IMR-90 (cell line): Measurements from ENCODE around the gene ELK3. TPM values are rescaled to one million over a fixed set of nuclear protein-coding genes. Genes with fewer than 3 reads are reported as not detected.

Experiments
- ATAC-seq: fragments of 200-7000 bp; cut with Tn5 transposase; 2 replicates; pipeline ENCODE4 v1.9.1; 2020; ENCODE audit warnings: low read depth, mild to moderate bottlenecking, moderate library complexity
- BruUV-seq: library from RNA; stranded (reverse); fragments of 400-500 nt; replicated peaks from 2 replicates; lab custom pipeline; 2021; lab: Mats Ljungman, UMichigan
- CTCF ChIA-PET: fragments of 300-600 bp; formaldehyde crosslinking; extraction: SDS; loops from one replicate; lab custom pipeline; 2021; ENCODE audit warnings: antibody characterized with exemption; lab: Yijun Ruan, JAX
- POLR2A ChIA-PET: fragments of 300-600 bp; sonication (Branson Sonifier 250); formaldehyde crosslinking; loops from one replicate; lab custom pipeline; 2022; ENCODE audit warnings: antibody characterized with exemption; ENCODE audit not compliant: unreplicated experiment; lab: Charles Lee
- DNase-seq: peaks from one replicate; pipeline ENCODE4 v3.0.0; 2013
- H2AFZ ChIP-seq: replicated peaks from 2 replicates; pipeline ENCODE3; 2013; ENCODE audit warnings: low read length, mild to moderate bottlenecking; ENCODE audit not compliant: poor library complexity
- H2AK5ac ChIP-seq: 2 replicates; pipeline ENCODE4 v1.6.1; 2013; ENCODE audit warnings: low read depth, low read length, inconsistent platforms
- H2AK9ac ChIP-seq: replicated peaks from 2 replicates; pipeline ENCODE3; 2013; ENCODE audit warnings: mild to moderate bottlenecking, low read depth, low read length, moderate library complexity; ENCODE audit not compliant: poor library complexity
- H2BK120ac ChIP-seq: 2 replicates; pipeline ENCODE4 v1.6.1; 2013; ENCODE audit warnings: low read depth, low read length, inconsistent platforms
- H2BK15ac ChIP-seq: 3 replicates; pipeline ENCODE4 v1.6.1; 2013; ENCODE audit warnings: low read depth, low read length, inconsistent platforms
- H2BK20ac ChIP-seq: 2 replicates; pipeline ENCODE4 v1.6.1; 2013; ENCODE audit warnings: low read depth, mild to moderate bottlenecking, inconsistent platforms, low read length, moderate library complexity
- H2BK5ac ChIP-seq: 2 replicates; pipeline ENCODE4 v1.6.1; 2013; ENCODE audit warnings: mild to moderate bottlenecking, low read depth, low read length, inconsistent platforms; ENCODE audit not compliant: poor library complexity, severe bottlenecking
- H3K14ac ChIP-seq: replicated peaks from 2 replicates; pipeline ENCODE4 v1.6.1; 2013; ENCODE audit warnings: low read depth, low read length, inconsistent platforms
- H3K18ac ChIP-seq: 2 replicates; pipeline ENCODE4 v1.6.1; 2013; ENCODE audit warnings: low read depth, low read length, control low read depth
- H3K23ac ChIP-seq: 2 replicates; pipeline ENCODE4 v1.6.1; 2013; ENCODE audit warnings: low read depth, low read length, inconsistent platforms
- H3K27ac ChIP-seq: 2 replicates; pipeline ENCODE4 v1.5.1; 2013; ENCODE audit warnings: mild to moderate bottlenecking, control low read depth, low read length; ENCODE audit not compliant: insufficient read depth
- H3K27me3 ChIP-seq: 2 replicates; pipeline ENCODE4 v1.6.1; 2013; ENCODE audit warnings: low read length; ENCODE audit not compliant: control insufficient read depth, insufficient read depth
- H3K36me3 ChIP-seq: 2 replicates; pipeline ENCODE4 v1.6.1; 2013; ENCODE audit warnings: low read length, mixed read lengths; ENCODE audit not compliant: control insufficient read depth, insufficient read depth
- H3K4ac ChIP-seq: 2 replicates; pipeline ENCODE4 v1.6.1; 2013; ENCODE audit warnings: low read depth, low read length, inconsistent platforms
- H3K4me1 ChIP-seq: 2 replicates; pipeline ENCODE4 v1.6.1; 2013; ENCODE audit warnings: low read length, mixed read lengths; ENCODE audit not compliant: control insufficient read depth, insufficient read depth
- H3K4me2 ChIP-seq: 2 replicates; pipeline ENCODE4 v1.6.1; 2013; ENCODE audit warnings: low read depth, mild to moderate bottlenecking, control low read depth, low read length, moderate library complexity
- H3K4me3 ChIP-seq: 2 replicates; pipeline ENCODE4 v1.5.1; 2013; ENCODE audit warnings: low read depth, mild to moderate bottlenecking, control low read depth, low read length, moderate library complexity; ENCODE audit not compliant: insufficient read depth
- H3K56ac ChIP-seq: 2 replicates; pipeline ENCODE4 v1.6.1; 2013; ENCODE audit warnings: low read length, inconsistent platforms; ENCODE audit not compliant: insufficient read depth; ENCODE audit errors: extremely low read depth
- H3K79me1 ChIP-seq, 2 experiments: 2 replicates each; pipeline ENCODE4 v1.6.1; 2013; ENCODE audit warnings: low read length in 2 of 2, inconsistent platforms in 1 of 2, low read depth in 1 of 2
- H3K9ac ChIP-seq: 2 replicates; pipeline ENCODE4 v1.6.1; 2013; ENCODE audit warnings: low read depth, low read length, control low read depth
- H3K9me1 ChIP-seq: 2 replicates; pipeline ENCODE4 v1.6.1; 2013; ENCODE audit warnings: low read length, inconsistent platforms; ENCODE audit not compliant: insufficient read depth
- H3K9me3 ChIP-seq: 2 replicates; pipeline ENCODE4 v1.6.1; 2013; ENCODE audit warnings: low read length; ENCODE audit not compliant: control insufficient read depth, insufficient read depth
- H4K20me1 ChIP-seq: 2 replicates; pipeline ENCODE4 v1.6.1; 2013; ENCODE audit warnings: low read length, inconsistent platforms; ENCODE audit not compliant: insufficient read depth
- H4K5ac ChIP-seq: 2 replicates; pipeline ENCODE4 v1.6.1; 2013; ENCODE audit warnings: mild to moderate bottlenecking, low read depth, low read length, control low read depth
- H4K8ac ChIP-seq, 2 experiments: 2 replicates each; pipeline ENCODE4 v1.6.1; 2013; ENCODE audit warnings: low read depth in 2 of 2, low read length in 2 of 2, control low read depth in 1 of 2, inconsistent platforms in 1 of 2
- H4K91ac ChIP-seq: 2 replicates; pipeline ENCODE4 v1.6.1; 2013; ENCODE audit warnings: low read depth, low read length, inconsistent platforms; ENCODE audit not compliant: insufficient read depth
- BHLHE40 ChIP-seq: fragments of 150-350 bp; IDR thresholded peaks from 2 replicates; pipeline ENCODE4 v1.6.1; 2016; ENCODE audit warnings: mild to moderate bottlenecking, low read depth, low read length
- CEBPB ChIP-seq: IDR thresholded peaks from 2 replicates; pipeline ENCODE4 v1.6.1; 2012; ENCODE audit warnings: low read depth, low read length, improper control_type of control experiment
- CHD1 ChIP-seq: IDR thresholded peaks from 2 replicates; pipeline ENCODE4 v1.6.1; 2012; ENCODE audit warnings: low read depth, low read length, improper control_type of control experiment
- FOS ChIP-seq: fragments of 150-350 bp; IDR thresholded peaks from 2 replicates; pipeline ENCODE4 v1.6.1; 2016; ENCODE audit warnings: low read depth, low read length
- MAFK ChIP-seq: IDR thresholded peaks from 2 replicates; pipeline ENCODE4 v1.6.1; 2012; ENCODE audit warnings: low read depth, low read length, improper control_type of control experiment
- MAZ ChIP-seq: IDR thresholded peaks from 2 replicates; pipeline ENCODE4 v1.6.1; 2012; ENCODE audit warnings: low read depth, mild to moderate bottlenecking, low read length, improper control_type of control experiment, moderate library complexity, borderline replicate concordance
- MXI1 ChIP-seq: IDR thresholded peaks from 2 replicates; pipeline ENCODE4 v1.6.1; 2012; ENCODE audit warnings: low read depth, mild to moderate bottlenecking, low read length, moderate library complexity, borderline replicate concordance
- NFE2L2 ChIP-seq: fragments of 150-350 bp; IDR thresholded peaks from 2 replicates; pipeline ENCODE4 v1.6.1; 2016; ENCODE audit warnings: low read depth, mild to moderate bottlenecking, low read length
- POLR2A ChIP-seq: IDR thresholded peaks from 2 replicates; pipeline ENCODE4 v1.6.1; 2012; ENCODE audit warnings: mild to moderate bottlenecking, low read depth, low read length
- RAD21 ChIP-seq: IDR thresholded peaks from 2 replicates; pipeline ENCODE4 v1.6.1; 2012; ENCODE audit warnings: low read length, improper control_type of control experiment
- RCOR1 ChIP-seq: IDR thresholded peaks from 2 replicates; pipeline ENCODE4 v1.6.1; 2012; ENCODE audit warnings: mild to moderate bottlenecking, low read length, improper control_type of control experiment; ENCODE audit not compliant: insufficient replicate concordance
- RFX5 ChIP-seq: IDR thresholded peaks from 2 replicates; pipeline ENCODE4 v1.8.0; 2012; ENCODE audit warnings: low read depth, mild to moderate bottlenecking, low read length, moderate library complexity
- SMC3 ChIP-seq: fragments of 150-350 bp; IDR thresholded peaks from 2 replicates; pipeline ENCODE4 v1.6.1; 2016; ENCODE audit warnings: low read depth, mild to moderate bottlenecking, antibody characterized with exemption, low read length, moderate library complexity
- WGBS, 2 experiments: methylation state at CpG; one replicate each; pipeline versions ENCODE4 v1.1.5 to v1.1.7; 2013; ENCODE audit warnings: missing lambda C conversion rate in 2 of 2; ENCODE audit not compliant: insufficient read length in 1 of 2; ENCODE audit errors: extremely low coverage in 2 of 2; 5-methylcytosine and 5-hydroxymethylcytosine counted together
- dilution Hi-C: fragments of 300-500 bp; cut with HindIII; formaldehyde crosslinking; loops from one replicate; pipeline ENCODE4 v1.14.3; 2018; ENCODE audit warnings: low sequenced_read_pairs; ENCODE audit not compliant: unreplicated experiment
- in situ Hi-C: fragments of 300-500 bp; cut with MboI; formaldehyde crosslinking; loops from 3 replicates; pipeline ENCODE4 v1.14.3; 2019; ENCODE audit warnings: low sequenced_read_pairs, inconsistent platforms, mixed read lengths
- intact Hi-C: fragments of 100-400 bp; cut with micrococcal nuclease; formaldehyde crosslinking; loops from 2 replicates; pipeline ENCODE4 v1.10.0; 2022
- polyA plus RNA-seq, 3 experiments: library from polyadenylated mRNA; depleted of rRNA; stranded (reverse); fragments of >200 nt; gene quantifications; 2 replicates each; pipeline ENCODE4 v1.2.3, GENCODE V29; 2012; ENCODE audit warnings: low replicate concordance in 1 of 3
- total RNA-seq: library from RNA; depleted of rRNA; stranded (reverse); fragments of >200 nt; gene quantifications from 2 replicates; pipeline ENCODE4 v1.2.3, GENCODE V29; 2012
- TF ChIP-seq, protein P1 (sequence below): fragments of 150-350 bp; IDR thresholded peaks from 2 replicates; pipeline ENCODE4 v1.6.1; 2017; ENCODE audit warnings: mild to moderate bottlenecking, antibody characterized with exemption, low read length, low read depth
- TF ChIP-seq, protein P2 (sequence below): fragments of 150-350 bp; IDR thresholded peaks from 2 replicates; pipeline ENCODE4 v1.6.1; 2016; ENCODE audit warnings: low read depth, mild to moderate bottlenecking, low read length, moderate library complexity, borderline replicate concordance
- TF ChIP-seq, protein P3 (sequence below): conservative IDR thresholded peaks from 2 replicates; pipeline ENCODE4 v1.5.1; 2012; ENCODE audit warnings: mild to moderate bottlenecking, low read depth, low read length, improper control_type of control experiment

Gene ELK3
- total and polyA plus RNA-seq, 2 of the 4 experiments (the other 2 are of a cell fraction) = 14.5 to 27.5 TPM

DNA sequence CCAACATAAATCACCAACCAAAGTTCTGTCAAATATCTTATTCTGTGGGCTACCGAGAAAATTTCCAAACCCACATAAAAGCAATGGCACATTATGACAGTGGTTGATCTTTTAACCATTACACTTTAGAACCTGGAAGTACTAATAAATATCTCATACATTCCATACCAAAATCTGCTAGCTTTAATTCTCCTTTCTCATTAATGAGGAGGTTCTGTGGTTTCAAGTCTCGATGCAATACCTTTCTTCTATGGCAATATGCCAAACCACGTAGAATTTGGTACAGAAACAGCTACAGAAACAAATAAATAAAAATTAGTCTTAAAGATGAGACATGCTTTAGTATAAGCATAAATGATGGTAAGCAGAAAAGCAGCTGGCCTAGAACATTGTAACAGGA, 100.7 kb downstream of the ELK3 start:
- H2AK5ac ChIP-seq = no peak overlapping the region
- BruUV-seq = no TSS peak
- no peak overlapping the region for H2AK9ac ChIP-seq
- ATAC-seq = no peak
- no peak overlapping the region; the same call in 1 of the 2 replicates for H3K27ac ChIP-seq
- H3K4me2 ChIP-seq = no peak overlapping the region
- H3K56ac ChIP-seq = no peak overlapping the region
- TF ChIP-seq MXI1 (no peak), RAD21 (no peak), POLR2A (no peak), BHLHE40 (no peak), CHD1 (no peak), CEBPB (no peak), RFX5 (no peak), RCOR1 (no peak), MAFK (no peak), SMC3 (no peak), FOS (no peak), NFE2L2 (no peak), MAZ (no peak)
- TF ChIP-seq, protein P1, sequence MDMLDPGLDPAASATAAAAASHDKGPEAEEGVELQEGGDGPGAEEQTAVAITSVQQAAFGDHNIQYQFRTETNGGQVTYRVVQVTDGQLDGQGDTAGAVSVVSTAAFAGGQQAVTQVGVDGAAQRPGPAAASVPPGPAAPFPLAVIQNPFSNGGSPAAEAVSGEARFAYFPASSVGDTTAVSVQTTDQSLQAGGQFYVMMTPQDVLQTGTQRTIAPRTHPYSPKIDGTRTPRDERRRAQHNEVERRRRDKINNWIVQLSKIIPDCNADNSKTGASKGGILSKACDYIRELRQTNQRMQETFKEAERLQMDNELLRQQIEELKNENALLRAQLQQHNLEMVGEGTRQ = no peak
- TF ChIP-seq, protein P2, sequence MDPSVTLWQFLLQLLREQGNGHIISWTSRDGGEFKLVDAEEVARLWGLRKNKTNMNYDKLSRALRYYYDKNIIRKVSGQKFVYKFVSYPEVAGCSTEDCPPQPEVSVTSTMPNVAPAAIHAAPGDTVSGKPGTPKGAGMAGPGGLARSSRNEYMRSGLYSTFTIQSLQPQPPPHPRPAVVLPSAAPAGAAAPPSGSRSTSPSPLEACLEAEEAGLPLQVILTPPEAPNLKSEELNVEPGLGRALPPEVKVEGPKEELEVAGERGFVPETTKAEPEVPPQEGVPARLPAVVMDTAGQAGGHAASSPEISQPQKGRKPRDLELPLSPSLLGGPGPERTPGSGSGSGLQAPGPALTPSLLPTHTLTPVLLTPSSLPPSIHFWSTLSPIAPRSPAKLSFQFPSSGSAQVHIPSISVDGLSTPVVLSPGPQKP = no peak
- TF ChIP-seq, protein P3, sequence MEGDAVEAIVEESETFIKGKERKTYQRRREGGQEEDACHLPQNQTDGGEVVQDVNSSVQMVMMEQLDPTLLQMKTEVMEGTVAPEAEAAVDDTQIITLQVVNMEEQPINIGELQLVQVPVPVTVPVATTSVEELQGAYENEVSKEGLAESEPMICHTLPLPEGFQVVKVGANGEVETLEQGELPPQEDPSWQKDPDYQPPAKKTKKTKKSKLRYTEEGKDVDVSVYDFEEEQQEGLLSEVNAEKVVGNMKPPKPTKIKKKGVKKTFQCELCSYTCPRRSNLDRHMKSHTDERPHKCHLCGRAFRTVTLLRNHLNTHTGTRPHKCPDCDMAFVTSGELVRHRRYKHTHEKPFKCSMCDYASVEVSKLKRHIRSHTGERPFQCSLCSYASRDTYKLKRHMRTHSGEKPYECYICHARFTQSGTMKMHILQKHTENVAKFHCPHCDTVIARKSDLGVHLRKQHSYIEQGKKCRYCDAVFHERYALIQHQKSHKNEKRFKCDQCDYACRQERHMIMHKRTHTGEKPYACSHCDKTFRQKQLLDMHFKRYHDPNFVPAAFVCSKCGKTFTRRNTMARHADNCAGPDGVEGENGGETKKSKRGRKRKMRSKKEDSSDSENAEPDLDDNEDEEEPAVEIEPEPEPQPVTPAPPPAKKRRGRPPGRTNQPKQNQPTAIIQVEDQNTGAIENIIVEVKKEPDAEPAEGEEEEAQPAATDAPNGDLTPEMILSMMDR = no peak
- H4K5ac ChIP-seq = no peak overlapping the region
- no peak overlapping the region for H3K14ac ChIP-seq
- WGBS, 2 experiments = no CpG with 5 or more reads among the region's 3 CpGs
- ChIA-PET CTCF (no interaction called here), POLR2A (no interaction called here)
- H3K18ac ChIP-seq = no peak overlapping the region
- H2BK120ac ChIP-seq = no peak overlapping the region
- no peak overlapping the region for H4K91ac ChIP-seq
- no peak overlapping the region for H4K8ac ChIP-seq
- no peak overlapping the region for H2BK15ac ChIP-seq
- no peak overlapping the region for H3K23ac ChIP-seq
- H3K4me3 ChIP-seq = no peak overlapping the region
- no peak overlapping the region for H2AFZ ChIP-seq
- intact Hi-C loops (loop anchor here (10.0 kb wide), 1 partner anchor 200 kb away; no protein-coding TSS in a partner anchor), in situ Hi-C loops (no loop called here), dilution Hi-C loops (no loop called here)
- H3K4ac ChIP-seq = no peak overlapping the region
- no peaks in the 10 kb centered on the region for H3K27me3 ChIP-seq
- no peaks in the 10 kb centered on the region for H4K20me1 ChIP-seq
- 0 out of 2 replicates have a peak, but pooled peaks cover 2% of the 10 kb centered on the region for H3K4me1 ChIP-seq
- peak; percentile 53 for DNase-seq
- H2BK20ac ChIP-seq = no peak overlapping the region
- no peak overlapping the region for H2BK5ac ChIP-seq
- H3K9me1 ChIP-seq = no peaks in the 10 kb centered on the region
- no peak overlapping the region for H3K9ac ChIP-seq
- H3K79me1 ChIP-seq = peaks cover 5 to 8% of the 10 kb centered on the region in 2 experiments; a peak in 2 of 4 replicates
- H3K36me3 ChIP-seq = peaks cover 38% of the 10 kb centered on the region
- H3K9me3 ChIP-seq = no peaks in the 10 kb centered on the region
